K562 (cell line): ENCODE data around the gene ST3GAL3. TPM values are rescaled to one million over a fixed set of nuclear protein-coding genes. Genes with fewer than 3 reads are reported as not detected.

Experiments
- CREB3L1 ChIP-seq: fragments of 450-650 bp; IDR thresholded peaks from 2 replicates; pipeline ENCODE4 v1.6.1; 2014; ENCODE audit warnings: low read depth, mild to moderate bottlenecking, moderate library complexity, borderline replicate concordance
- FOXP1 ChIP-seq: sonication (generic); formaldehyde crosslinking; IDR thresholded peaks from 2 replicates; pipeline ENCODE4 v1.8.0; 2022; ENCODE audit warnings: mild to moderate bottlenecking, missing genetic modification reagents
- HNRNPLL ChIP-seq: fragments of 200-400 bp; formaldehyde crosslinking; IDR thresholded peaks from 2 replicates; pipeline ENCODE4 v1.6.1; 2017; ENCODE audit warnings: low read length, low read depth, mild to moderate bottlenecking; ENCODE audit not compliant: poor library complexity, severe bottlenecking
- RBBP5 ChIP-seq: fragments of 200-600 bp; sonication (generic); IDR thresholded peaks from 2 replicates; pipeline ENCODE4 v1.6.1; 2012; ENCODE audit warnings: borderline replicate concordance, mild to moderate bottlenecking, low read length, control low read depth, inconsistent platforms; ENCODE audit not compliant: insufficient read depth, poor library complexity, severe bottlenecking
- TEAD1 ChIP-seq, 2 experiments: fragments of 450-650 bp in 1 of 2; sonication (generic) in 1 of 2; formaldehyde crosslinking; IDR thresholded peaks; 2 replicates each; pipeline versions ENCODE4 v1.4.0 to v1.8.0; 2020 to 2022; ENCODE audit warnings: mild to moderate bottlenecking in 2 of 2, missing genetic modification reagents in 1 of 2
- TRIM25 ChIP-seq: fragments of 450-650 bp; IDR thresholded peaks from 2 replicates; pipeline ENCODE4 v1.7.0; 2016; ENCODE audit warnings: borderline replicate concordance
- ZFP1 ChIP-seq: fragments of 450-650 bp; formaldehyde crosslinking; IDR thresholded peaks from 2 replicates; pipeline ENCODE4 v1.4.0; 2020; ENCODE audit warnings: mild to moderate bottlenecking, mixed read lengths
- ZNF592 ChIP-seq: fragments of 450-650 bp; IDR thresholded peaks from 2 replicates; pipeline ENCODE4 v1.6.1; 2017; ENCODE audit warnings: antibody characterized with exemption, mild to moderate bottlenecking
- polyA plus RNA-seq, 8 experiments: library from polyadenylated mRNA; depleted of rRNA in 4 of 8; stranded (reverse) in 5 of 8; unstranded in 3 of 8; fragments of >200 nt; fragmentation: Nextera tagmentation in 2 of 8; fragmentation: Illumina TruSeq in 1 of 8; extraction: Ambion mirVana in 2 of 8; extraction: Trizol in 1 of 8; gene quantifications; 2 replicates each; pipeline versions ENCODE4 v1.2.1 to v1.2.3, GENCODE V29; 2011 to 2014; ENCODE audit warnings: inconsistent platforms in 1 of 8, missing spikeins in 1 of 8
- total RNA-seq, 7 experiments: library from RNA; depleted of rRNA in 6 of 7; stranded (reverse); fragments of >200 nt in 6 of 7; fragmentation: Illumina TruSeq in 2 of 7; extraction: Trizol in 2 of 7; gene quantifications; 2 replicates each; pipeline versions ENCODE4 v1.2.1 to v1.2.3, GENCODE V29; 2011 to 2021; ENCODE audit warnings: low replicate concordance in 1 of 7

ST3GAL3 gene
- total and polyA plus RNA-seq, 9 of the 15 experiments (the other 6 are each of a cell fraction or from before 2014, with no cell fraction given) = 1.2 to 18.9 (median 11.0) TPM

GRCh38 chr1:43974443-43975248 is 267.3 kb downstream of the ST3GAL3 start, which contains the start of gene ATP6V0B (continued):
- TF ChIP-seq ZFP1 = 0 out of 2 replicates have a peak, but pooled peaks have one; percentile 41
- peak; percentile 90 for TF ChIP-seq FOXP1
- peak; percentile 95 for TF ChIP-seq CREB3L1
- no peak for TF ChIP-seq TRIM25
- peak in 1 of 2 experiments; percentile 25; a peak in 1 of 4 replicates for TF ChIP-seq TEAD1 (CRISPR knock-in tag; IDR thresholded peaks at IDR 0.05)
- TF ChIP-seq ZNF592 = no peak
- peak; percentile 87 for TF ChIP-seq HNRNPLL
- TF ChIP-seq RBBP5 = peak; percentile 74
